Astrocyte (in vitro differentiated cells and primary cell): ENCODE measurements around the gene REEP1. TPM values are rescaled to one million over a fixed set of nuclear protein-coding genes. Genes with fewer than 3 reads are reported as not detected.

ENCODE experiments used
- DNase-seq: peaks from one replicate; pipeline ENCODE4 v3.0.0-alpha.2; 2010; ENCODE audit warnings: low read depth
- FAIRE-seq: peaks from 2 replicates; lab custom pipeline; 2011; peaks lifted over from hg19 to GRCh38; lab: Jason Lieb, UNC
- H2AFZ ChIP-seq: 2 replicates; pipeline ENCODE4 v1.6.0; 2012; ENCODE audit warnings: low read depth, low read length, inconsistent platforms
- H3K27ac ChIP-seq: 2 replicates; pipeline ENCODE4 v1.5.1; 2011; ENCODE audit warnings: low read depth, low read length, inconsistent platforms
- H3K27me3 ChIP-seq: 2 replicates; pipeline ENCODE4 v1.6.0; 2011; ENCODE audit warnings: low read length, inconsistent platforms; ENCODE audit not compliant: insufficient read depth
- H3K36me3 ChIP-seq: 2 replicates; pipeline ENCODE4 v1.5.1; 2011; ENCODE audit warnings: low read length, inconsistent platforms; ENCODE audit not compliant: insufficient read depth
- H3K4me1 ChIP-seq: 2 replicates; pipeline ENCODE4 v1.5.1; 2011; ENCODE audit warnings: low read length, inconsistent platforms; ENCODE audit not compliant: insufficient read depth
- H3K4me2 ChIP-seq: 2 replicates; pipeline ENCODE4 v1.6.0; 2012; ENCODE audit warnings: low read length, inconsistent platforms
- H3K4me3 ChIP-seq: 2 replicates; pipeline ENCODE4 v1.5.1; 2011; ENCODE audit warnings: low read depth, mild to moderate bottlenecking, low read length, inconsistent platforms; ENCODE audit not compliant: insufficient read depth
- H3K79me2 ChIP-seq: 2 replicates; pipeline ENCODE4 v1.6.0; 2012; ENCODE audit warnings: mild to moderate bottlenecking, low read length, inconsistent platforms; ENCODE audit not compliant: insufficient read depth
- H3K9ac ChIP-seq: 2 replicates; pipeline ENCODE4 v1.6.0; 2012; ENCODE audit warnings: mild to moderate bottlenecking, low read length, inconsistent platforms
- H3K9me3 ChIP-seq: 2 replicates; pipeline ENCODE4 v1.5.1; 2012; ENCODE audit warnings: low read depth, mild to moderate bottlenecking, low read length, inconsistent platforms; ENCODE audit not compliant: insufficient read depth
- H4K20me1 ChIP-seq: 2 replicates; pipeline ENCODE4 v1.6.0; 2012; ENCODE audit warnings: low read length, inconsistent platforms; ENCODE audit not compliant: insufficient read depth
- H3K27ac Mint-ChIP-seq: one replicate; pipeline ENCODE4 v1.8.0; 2021; ENCODE audit warnings: mild to moderate bottlenecking, mixed read lengths; ENCODE audit not compliant: unreplicated experiment
- H3K27me3 Mint-ChIP-seq: one replicate; pipeline ENCODE4 v1.8.0; 2021; ENCODE audit warnings: low read depth, mixed read lengths; ENCODE audit not compliant: unreplicated experiment
- H3K36me3 Mint-ChIP-seq: one replicate; pipeline ENCODE4 v1.8.0; 2021; ENCODE audit warnings: low read depth, mixed read lengths; ENCODE audit not compliant: unreplicated experiment
- H3K4me1 Mint-ChIP-seq: one replicate; pipeline ENCODE4 v1.8.0; 2021; ENCODE audit warnings: low read depth, mixed read lengths; ENCODE audit not compliant: unreplicated experiment
- H3K4me3 Mint-ChIP-seq: one replicate; pipeline ENCODE4 v1.8.0; 2021; ENCODE audit warnings: mild to moderate bottlenecking, moderate library complexity, mixed read lengths; ENCODE audit not compliant: unreplicated experiment
- H3K9me3 Mint-ChIP-seq: one replicate; pipeline ENCODE4 v1.8.0; 2021; ENCODE audit warnings: mild to moderate bottlenecking, mixed read lengths; ENCODE audit not compliant: unreplicated experiment
- CTCF ChIP-seq: IDR thresholded peaks from 2 replicates; pipeline ENCODE4 v1.5.1; 2011; ENCODE audit warnings: low read depth, mild to moderate bottlenecking, inconsistent platforms, low read length, moderate library complexity; ENCODE audit not compliant: insufficient read depth
- EZH2 ChIP-seq: IDR thresholded peaks from 2 replicates; pipeline ENCODE4 v1.6.1; 2012; ENCODE audit warnings: mild to moderate bottlenecking, low read length, inconsistent platforms; ENCODE audit not compliant: insufficient read depth
- total RNA-seq: library from RNA; stranded (reverse); gene quantifications from 2 replicates; pipeline ENCODE4 v1.2.1, GENCODE V29; 2021

The REEP1 gene
- total RNA-seq, 1 donor from 2014 or later, result 0.61 TPM

GRCh38 chr2:86358957-86359356 lies 21.5 kb upstream of the REEP1 start:
- Histone ChIP-seq H3K27me3 (no peaks in the 10 kb centered on the region), H3K36me3 (no peaks in the 10 kb centered on the region), H3K4me1 (no peaks in the 10 kb centered on the region), H2AFZ (no peak overlapping the region), H4K20me1 (no peaks in the 10 kb centered on the region), H3K9ac (no peak overlapping the region), H3K27ac (no peak overlapping the region), H3K79me2 (no peaks in the 10 kb centered on the region), H3K9me3 (no peaks in the 10 kb centered on the region), H3K4me2 (no peak overlapping the region), H3K4me3 (no peak overlapping the region)
- no peaks in the 10 kb centered on the region for H3K9me3 Mint-ChIP-seq
- DNase-seq, result no peak
- H3K4me3 Mint-ChIP-seq, result no peak overlapping the region
- no peak for FAIRE-seq
- TF ChIP-seq EZH2 (no peak), CTCF (no peak)
- H3K27ac Mint-ChIP-seq, result no peak overlapping the region
- H3K27me3 Mint-ChIP-seq, result peaks cover 10% of the 10 kb centered on the region
- H3K4me1 Mint-ChIP-seq, result no peaks in the 10 kb centered on the region
- no peaks in the 10 kb centered on the region for H3K36me3 Mint-ChIP-seq

- Histone ChIP-seq H3K79me2 (no peaks in the 10 kb centered on the region), H3K4me3 (no peak overlapping the region), H3K27me3 (peaks cover 4% of the 10 kb centered on the region), H3K9me3 (no peaks in the 10 kb centered on the region), H3K4me2 (no peak overlapping the region), H3K9ac (no peak overlapping the region), H3K36me3 (no peaks in the 10 kb centered on the region), H3K4me1 (no peaks in the 10 kb centered on the region), H3K27ac (no peak overlapping the region), H2AFZ (no peak overlapping the region), H4K20me1 (no peaks in the 10 kb centered on the region)
- no peaks in the 10 kb centered on the region for H3K4me1 Mint-ChIP-seq
- H3K36me3 Mint-ChIP-seq, result no peaks in the 10 kb centered on the region
- no peak overlapping the region for H3K4me3 Mint-ChIP-seq
- no peak overlapping the region for H3K27ac Mint-ChIP-seq
- FAIRE-seq (no peak), DNase-seq (no peak)
- peaks cover 15% of the 10 kb centered on the region for H3K27me3 Mint-ChIP-seq
- H3K9me3 Mint-ChIP-seq, result no peaks in the 10 kb centered on the region
- TF ChIP-seq EZH2, result no peak
- no peak for TF ChIP-seq CTCF
These were observed 20.1 kb upstream of the REEP1 start for GRCh38 chr2:86357392-86357963.

GRCh38 chr2:86352727-86353221 lies 15.3 kb upstream of the REEP1 start:
- Histone ChIP-seq H3K79me2 (no peaks in the 10 kb centered on the region), H3K4me3 (no peak overlapping the region), H3K27ac (no peak overlapping the region), H2AFZ (no peak overlapping the region), H3K27me3 (peaks cover 4% of the 10 kb centered on the region), H3K4me1 (no peaks in the 10 kb centered on the region), H3K36me3 (no peaks in the 10 kb centered on the region), H4K20me1 (no peaks in the 10 kb centered on the region), H3K4me2 (no peak overlapping the region), H3K9me3 (no peaks in the 10 kb centered on the region), H3K9ac (no peak overlapping the region)
- peaks cover 22% of the 10 kb centered on the region for H3K27me3 Mint-ChIP-seq
- no peak for FAIRE-seq
- H3K4me1 Mint-ChIP-seq, result peaks cover 2% of the 10 kb centered on the region
- H3K9me3 Mint-ChIP-seq, result peaks cover 5% of the 10 kb centered on the region
- no peaks in the 10 kb centered on the region for H3K36me3 Mint-ChIP-seq
- H3K27ac Mint-ChIP-seq, result no peak overlapping the region
- no peak for TF ChIP-seq CTCF
- TF ChIP-seq EZH2, result no peak
- DNase-seq, result no peak
- no peak overlapping the region for H3K4me3 Mint-ChIP-seq
